Smooth muscle cell (in vitro differentiated cells): ENCODE data around the gene ABCC1. TPM values are rescaled to one million over a fixed set of nuclear protein-coding genes. Genes with fewer than 3 reads are reported as not detected.
"Not testable (repeated sequence)": the region's sequence is repeated elsewhere in the genome, so short reads cannot be mapped to it uniquely, and the experiment has no call there.

Experiments used
- DNase-seq: peaks from one replicate; lab custom pipeline; 2025; ENCODE audit not compliant: unreplicated experiment; lab: John Stamatoyannopoulos, UW
- H2AFZ ChIP-seq: fragments of 200-600 bp; sonication (generic); 2 replicates; pipeline ENCODE4 v1.6.0; 2016; ENCODE audit warnings: antibody characterized with exemption, low read depth, mild to moderate bottlenecking
- H3F3A ChIP-seq: fragments of 200-600 bp; sonication (generic); 2 replicates; pipeline ENCODE4 v1.6.0; 2017; ENCODE audit warnings: antibody characterized with exemption, low read depth
- H3K27ac ChIP-seq: fragments of 200-600 bp; sonication (generic); 2 replicates; pipeline ENCODE4 v1.5.1; 2016; ENCODE audit warnings: low read depth, mild to moderate bottlenecking
- H3K27me3 ChIP-seq: fragments of 200-600 bp; sonication (generic); 2 replicates; pipeline ENCODE4 v1.6.1; 2016; ENCODE audit warnings: low read depth, mild to moderate bottlenecking
- H3K36me3 ChIP-seq: fragments of 200-600 bp; sonication (generic); 2 replicates; pipeline ENCODE4 v1.5.1; 2016; ENCODE audit warnings: low read depth
- H3K4me1 ChIP-seq: fragments of 200-600 bp; sonication (generic); 2 replicates; pipeline ENCODE4 v1.5.1; 2016; ENCODE audit warnings: low read depth
- H3K4me2 ChIP-seq: fragments of 200-600 bp; sonication (generic); 2 replicates; pipeline ENCODE4 v1.6.0; 2016; ENCODE audit warnings: mild to moderate bottlenecking
- H3K4me3 ChIP-seq: fragments of 200-600 bp; sonication (generic); 2 replicates; pipeline ENCODE4 v1.5.1; 2016; ENCODE audit warnings: mild to moderate bottlenecking
- H3K79me2 ChIP-seq: fragments of 200-600 bp; sonication (generic); 2 replicates; pipeline ENCODE4 v1.6.0; 2016; ENCODE audit warnings: low read depth, mild to moderate bottlenecking
- H3K9ac ChIP-seq: fragments of 200-600 bp; sonication (generic); 2 replicates; pipeline ENCODE4 v1.6.0; 2016; ENCODE audit warnings: low read depth
- H3K9me3 ChIP-seq: fragments of 200-600 bp; sonication (generic); replicated peaks from 2 replicates; pipeline ENCODE4 v1.5.1; 2016; ENCODE audit warnings: low read depth
- H4K20me1 ChIP-seq: fragments of 200-600 bp; sonication (generic); 2 replicates; pipeline ENCODE4 v1.6.0; 2016; ENCODE audit warnings: low read depth
- CTCF ChIP-seq: fragments of 200-600 bp; sonication (generic); IDR thresholded peaks from 2 replicates; pipeline ENCODE4 v1.5.1; 2017; ENCODE audit warnings: borderline replicate concordance, mild to moderate bottlenecking, antibody characterized with exemption; ENCODE audit not compliant: insufficient read depth, poor library complexity, severe bottlenecking
- WGBS: methylation state at CpG from one replicate; pipeline ENCODE4 v1.1.7; 2016; ENCODE audit warnings: low lambda C conversion rate; 5-methylcytosine and 5-hydroxymethylcytosine counted together
- polyA plus RNA-seq: library from polyadenylated mRNA; unstranded; fragments of >200 nt; fragmentation: Nextera tagmentation; extraction: Ambion mirVana; gene quantifications from 2 replicates; pipeline ENCODE4 v1.2.1, GENCODE V29; 2016
- total RNA-seq: library from RNA; depleted of rRNA; stranded (reverse); fragments of >200 nt; gene quantifications from 2 replicates; pipeline ENCODE4 v1.2.3, GENCODE V29; 2014

ABCC1 gene
- total and polyA plus RNA-seq, 2 experiments from 2014 or later, result 10.2 to 22.7 TPM

- TF ChIP-seq CTCF, result no peak
- no peak for DNase-seq
- H3K4me2 ChIP-seq, result no peak overlapping the region
- no peaks in the 10 kb centered on the region for H4K20me1 ChIP-seq
- no peaks in the 10 kb centered on the region for H3K4me1 ChIP-seq
- no peak overlapping the region for H2AFZ ChIP-seq
- no peaks in the 10 kb centered on the region for H3K36me3 ChIP-seq
- WGBS, result 91% methylated on average over 11 of the region's 13 CpGs
- no peaks in the 10 kb centered on the region for H3K79me2 ChIP-seq
- no peak overlapping the region for H3K9ac ChIP-seq
- H3K27ac ChIP-seq, result no peak overlapping the region
- H3K27me3 ChIP-seq, result no peaks in the 10 kb centered on the region
- no peak overlapping the region for H3K4me3 ChIP-seq
- H3F3A ChIP-seq, result no peaks in the 10 kb centered on the region
- no peaks in the 10 kb centered on the region for H3K9me3 ChIP-seq
Observed at GRCh38 chr16:16188827-16189226, 239.4 kb downstream of the ABCC1 start.

GRCh38 chr16:16189842-16190241 is 240.4 kb downstream of the ABCC1 start:
- Histone ChIP-seq H3K9ac (no peak overlapping the region), H3F3A (no peaks in the 10 kb centered on the region), H2AFZ (no peak overlapping the region), H3K4me1 (no peaks in the 10 kb centered on the region), H4K20me1 (no peaks in the 10 kb centered on the region), H3K36me3 (no peaks in the 10 kb centered on the region), H3K27ac (no peak overlapping the region), H3K9me3 (no peaks in the 10 kb centered on the region), H3K4me3 (no peak overlapping the region), H3K27me3 (no peaks in the 10 kb centered on the region), H3K79me2 (no peaks in the 10 kb centered on the region), H3K4me2 (no peak overlapping the region)
- DNase-seq, result no peak
- no peak for TF ChIP-seq CTCF
- WGBS, result 97% methylated on average over 8 of the region's 8 CpGs

- H3K4me1 ChIP-seq, result no peaks in the 10 kb centered on the region
- H3K27ac ChIP-seq, result no peak overlapping the region
- H3K4me2 ChIP-seq, result no peak overlapping the region
- no peak for TF ChIP-seq CTCF
- H3K9ac ChIP-seq, result no peak overlapping the region
- no peaks in the 10 kb centered on the region for H3K79me2 ChIP-seq
- WGBS, result 86% methylated on average over 4 of the region's 5 CpGs
- H4K20me1 ChIP-seq, result no peaks in the 10 kb centered on the region
- H3F3A ChIP-seq, result no peaks in the 10 kb centered on the region
- H3K36me3 ChIP-seq, result no peaks in the 10 kb centered on the region
- H2AFZ ChIP-seq, result no peak overlapping the region
- no peaks in the 10 kb centered on the region for H3K9me3 ChIP-seq
- H3K27me3 ChIP-seq, result no peaks in the 10 kb centered on the region
- DNase-seq, result no peak
- no peak overlapping the region for H3K4me3 ChIP-seq
Observed at GRCh38 chr16:16190546-16190945, 241.1 kb downstream of the ABCC1 start.

- DNase-seq, result not testable (repeated sequence)
- WGBS, result 93% methylated on average over 12 of the region's 12 CpGs
Observed at GRCh38 chr16:16190966-16191365, 241.6 kb downstream of the ABCC1 start.

More at GRCh38 chr16:16190966-16191365, 241.6 kb downstream of the ABCC1 start:
- not testable (repeated sequence) for H3K27me3 ChIP-seq, H2AFZ ChIP-seq, H3K4me3 ChIP-seq, H3K36me3 ChIP-seq, H3K9me3 ChIP-seq, H3K9ac ChIP-seq, H3K79me2 ChIP-seq, H4K20me1 ChIP-seq, H3K27ac ChIP-seq, H3K4me1 ChIP-seq, H3F3A ChIP-seq, H3K4me2 ChIP-seq
